Measurements from ENCODE around the gene KRI1.

The KRI1 gene

DNA sequence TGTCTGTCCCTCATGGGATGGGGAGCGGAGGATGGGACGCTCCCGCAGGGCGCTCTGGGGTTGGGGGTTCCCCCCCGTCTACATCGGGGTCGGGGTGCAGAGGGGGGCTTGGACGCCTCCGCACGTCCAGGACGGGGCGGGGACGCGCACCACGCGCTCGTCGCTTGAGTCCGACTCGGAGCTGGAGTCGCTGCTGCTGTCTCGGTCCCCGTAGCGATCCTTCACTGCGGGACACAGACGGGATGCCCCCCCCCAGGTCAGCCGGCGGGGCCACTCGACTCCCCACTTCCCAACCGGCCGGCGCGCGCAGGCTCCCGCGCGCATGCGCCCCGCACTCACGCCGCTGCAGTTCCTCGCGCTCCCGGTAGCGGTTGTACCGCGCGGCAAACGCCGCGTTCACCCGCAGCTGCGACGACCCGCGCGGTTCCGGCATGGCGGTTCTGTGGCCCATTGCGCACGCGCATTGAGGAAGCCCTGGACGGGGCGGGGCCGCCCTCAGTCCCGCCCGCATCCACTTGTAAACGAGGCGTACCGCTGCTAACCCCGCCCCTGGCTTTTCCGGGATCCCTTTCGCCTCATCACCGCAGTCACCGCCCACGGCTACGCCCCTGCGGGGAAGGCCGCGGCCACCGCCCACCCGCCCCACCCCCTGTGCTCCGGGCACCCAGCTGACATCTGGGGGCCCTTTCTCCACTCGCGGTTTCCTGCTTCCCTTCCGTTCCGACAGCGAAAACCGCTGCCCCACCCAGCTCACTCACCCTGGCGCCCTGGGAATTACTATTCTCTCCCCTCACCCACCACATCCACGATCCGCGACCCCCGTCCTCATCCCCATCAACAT lies at the start of gene KRI1:
Gene KRI1, minus strand, starts transcription at position 444 of the 841 bp plus-strand sequence. Its CDS starts 11 bp downstream, at position 433.
- peak; percentile 94 for DNase-seq

GRCh38 chr19:10612499-10613119 lies 46.8 kb upstream of the KRI1 start:
- no peak for DNase-seq

DNA sequence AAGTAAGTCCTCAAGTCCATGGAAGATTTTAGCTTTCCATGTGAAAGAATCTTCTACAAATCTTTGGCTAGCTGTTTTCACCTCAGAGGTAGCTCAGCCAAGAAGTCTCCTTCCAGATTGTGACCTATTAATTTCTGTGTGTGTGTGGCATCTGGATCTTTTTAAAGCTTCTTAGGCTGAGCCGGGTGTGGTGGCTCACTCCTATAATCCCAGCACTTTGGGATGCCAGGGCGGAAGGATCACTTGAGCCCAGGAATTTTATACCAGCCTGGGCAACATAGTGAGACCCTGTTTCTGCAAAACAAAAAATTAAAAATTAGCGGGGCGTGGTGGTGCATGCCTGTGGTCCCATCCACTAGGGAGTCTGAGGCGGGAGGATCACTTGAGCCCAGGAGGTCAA lies 46.1 kb upstream of the KRI1 start:
- no peak for DNase-seq

GRCh38 chr19:10604460-10604980 lies 38.7 kb upstream of the KRI1 start:
- DNase-seq: no peak

DNA sequence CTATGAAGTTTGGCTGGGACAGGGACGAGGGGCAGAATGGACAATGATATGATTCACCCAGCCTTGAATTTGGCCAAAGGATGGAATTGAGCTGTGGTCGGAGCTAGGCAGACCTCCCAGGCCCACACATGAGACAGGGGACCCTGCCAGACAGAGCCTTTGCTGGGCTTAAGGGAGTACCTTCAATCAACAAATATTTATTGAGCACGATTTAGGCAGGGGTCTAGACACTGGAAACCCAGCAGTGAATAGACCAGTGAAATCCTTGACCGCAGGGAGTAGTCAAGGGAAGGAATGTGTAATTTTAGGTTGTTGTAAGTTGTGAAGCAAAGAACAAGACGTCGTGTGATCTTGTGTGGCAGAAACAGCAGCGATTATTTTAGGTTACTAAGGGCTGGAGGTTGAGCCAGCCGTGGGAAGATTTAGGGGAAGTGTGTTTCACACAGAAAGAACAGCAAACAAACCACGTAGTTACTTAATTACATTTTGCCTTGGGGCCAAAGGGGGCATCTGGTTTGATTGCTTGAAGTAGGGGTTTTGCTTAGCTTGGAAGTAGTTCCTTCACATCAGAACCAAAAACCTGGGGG lies 38.2 kb upstream of the KRI1 start:
- DNase-seq: no peak

- DNase-seq: no peak
Observed at GRCh38 chr19:10603084-10603872, 37.5 kb upstream of the KRI1 start.

- DNase-seq: peak; percentile 68
Observed at GRCh38 chr19:10602330-10603083, 36.7 kb upstream of the KRI1 start.

- DNase-seq: no peak
Observed at GRCh38 chr19:10601999-10602329, 36.2 kb upstream of the KRI1 start.

DNA sequence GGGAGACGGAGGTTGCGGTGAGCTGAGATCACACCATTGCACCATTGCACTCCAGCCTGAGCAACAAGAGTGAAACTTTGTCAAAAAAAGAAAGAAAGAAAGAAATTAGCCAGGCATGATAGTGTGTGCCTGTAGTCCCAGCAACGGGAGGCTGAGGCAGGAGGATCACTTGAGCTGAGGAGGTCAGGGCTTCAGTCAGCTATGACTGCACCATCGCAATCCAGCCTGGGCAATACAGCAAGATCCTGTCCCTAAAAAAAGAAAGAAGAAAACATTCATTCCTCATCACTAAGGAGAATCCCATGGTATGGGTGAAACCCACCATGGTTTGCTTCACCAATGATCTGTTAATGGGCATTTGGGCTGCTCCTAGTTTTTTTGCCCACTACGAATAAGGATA lies 34.3 kb upstream of the KRI1 start:
- DNase-seq: no peak

DNA sequence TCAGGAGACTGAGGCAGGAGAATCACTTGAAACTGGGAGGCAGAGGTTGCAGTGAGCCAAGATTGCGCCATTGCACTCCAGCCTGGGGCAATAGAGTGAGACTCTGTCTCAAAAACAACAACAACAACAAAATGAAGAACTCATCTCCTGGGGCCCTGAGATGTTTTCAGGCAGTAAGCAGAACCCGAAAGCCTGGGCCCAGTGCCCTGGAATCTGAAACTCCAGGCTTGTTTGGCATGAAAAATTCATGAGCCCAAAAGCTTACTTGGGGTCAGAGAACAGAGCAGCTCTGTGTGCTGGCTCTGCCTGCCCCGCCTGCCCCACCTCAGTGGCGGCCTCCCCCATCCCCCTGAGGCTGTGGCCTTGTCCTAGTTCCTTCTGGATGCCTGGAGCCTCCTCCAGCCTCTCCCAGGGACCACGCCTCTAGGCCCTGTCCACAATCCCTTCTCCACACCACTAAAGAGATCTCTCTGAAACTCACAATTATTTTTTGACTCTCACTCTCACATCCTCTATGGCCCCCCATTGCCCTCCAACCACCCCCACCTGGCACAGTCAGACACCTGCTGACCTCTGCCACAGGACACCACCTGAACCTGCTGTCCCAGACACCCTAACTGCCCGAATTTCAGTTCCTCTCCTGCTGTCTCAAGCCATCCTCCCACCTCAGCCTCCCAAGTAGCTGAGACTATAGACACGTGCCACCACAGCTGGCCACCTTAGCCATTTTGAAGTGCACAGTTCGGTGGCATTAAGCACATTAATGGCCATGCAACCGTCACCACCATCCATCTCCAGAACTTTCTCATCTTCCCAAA lies 28.2 kb upstream of the KRI1 start:
- no peak for DNase-seq

DNA sequence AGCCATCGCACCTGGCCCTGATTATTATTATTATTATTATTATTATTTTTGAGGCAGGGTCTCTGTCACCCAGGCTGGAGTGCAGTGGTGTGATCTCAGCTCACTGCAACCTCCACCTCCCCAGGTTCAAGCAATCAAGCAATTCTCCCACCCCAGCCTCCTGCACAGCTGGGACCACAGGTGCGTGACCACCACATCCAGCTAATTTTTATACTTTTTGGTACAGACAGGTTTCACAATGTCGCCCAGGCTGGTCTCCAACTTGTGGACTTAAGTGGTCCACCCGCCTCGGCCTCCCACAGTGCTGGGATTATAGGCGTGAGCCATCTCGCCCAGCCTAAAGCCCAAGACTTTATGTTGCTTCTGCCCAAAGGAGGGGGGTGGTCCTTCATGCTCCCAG lies 27.3 kb upstream of the KRI1 start:
- DNase-seq: no peak

GRCh38 chr19:10587839-10588150 lies 22.0 kb upstream of the KRI1 start:
- no peak for DNase-seq

- peak; percentile 59 for DNase-seq
Observed at GRCh38 chr19:10587022-10587838, 21.4 kb upstream of the KRI1 start, which contains the start of gene AP1M2. Gene AP1M2 (minus strand): TSS chr19:10587312. CDS start chr19:10587231, 81 bp downstream.

DNA sequence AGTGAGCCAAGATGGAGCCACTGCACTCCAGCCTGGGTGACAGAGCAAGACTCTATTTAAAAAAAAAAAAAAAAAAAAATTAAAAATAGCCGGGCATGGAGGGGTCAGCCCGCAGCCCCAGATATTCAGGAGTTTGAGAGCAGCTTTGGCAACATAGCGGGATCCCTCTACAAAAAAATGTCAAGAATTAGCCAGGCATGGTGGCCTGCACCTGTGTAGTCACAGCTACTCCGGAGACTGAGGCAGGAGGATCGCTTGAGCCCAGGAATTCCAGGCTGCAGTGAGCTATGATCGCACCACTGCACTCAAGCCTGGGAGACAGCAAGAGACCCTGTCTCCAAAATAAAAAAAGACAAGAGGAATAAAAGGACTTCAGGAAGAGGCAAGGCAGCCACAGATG lies 20.6 kb upstream of the KRI1 start:
- no peak for DNase-seq

- no peak for DNase-seq
Observed at GRCh38 chr19:10583036-10583776, 17.4 kb upstream of the KRI1 start.

DNA sequence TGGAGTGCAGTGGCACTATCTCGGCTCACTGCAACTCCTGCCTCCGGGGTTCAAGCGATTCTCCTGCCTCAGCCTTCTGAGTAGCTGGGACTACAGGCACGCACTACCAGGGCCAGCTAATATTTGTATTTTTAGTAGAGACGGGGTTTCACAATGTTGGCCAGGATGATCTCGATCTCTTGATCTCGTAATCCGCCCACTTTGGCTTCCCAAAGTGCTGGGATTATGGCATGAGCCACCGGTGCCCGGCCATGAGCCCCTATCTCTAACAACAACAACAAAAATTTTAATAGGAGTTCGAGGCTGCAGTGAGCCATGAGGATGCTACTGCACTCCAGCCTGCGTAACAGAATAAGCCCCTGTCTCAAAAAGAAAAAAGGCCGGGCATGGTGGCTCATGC lies 16.3 kb upstream of the KRI1 start:
- no peak for DNase-seq

DNA sequence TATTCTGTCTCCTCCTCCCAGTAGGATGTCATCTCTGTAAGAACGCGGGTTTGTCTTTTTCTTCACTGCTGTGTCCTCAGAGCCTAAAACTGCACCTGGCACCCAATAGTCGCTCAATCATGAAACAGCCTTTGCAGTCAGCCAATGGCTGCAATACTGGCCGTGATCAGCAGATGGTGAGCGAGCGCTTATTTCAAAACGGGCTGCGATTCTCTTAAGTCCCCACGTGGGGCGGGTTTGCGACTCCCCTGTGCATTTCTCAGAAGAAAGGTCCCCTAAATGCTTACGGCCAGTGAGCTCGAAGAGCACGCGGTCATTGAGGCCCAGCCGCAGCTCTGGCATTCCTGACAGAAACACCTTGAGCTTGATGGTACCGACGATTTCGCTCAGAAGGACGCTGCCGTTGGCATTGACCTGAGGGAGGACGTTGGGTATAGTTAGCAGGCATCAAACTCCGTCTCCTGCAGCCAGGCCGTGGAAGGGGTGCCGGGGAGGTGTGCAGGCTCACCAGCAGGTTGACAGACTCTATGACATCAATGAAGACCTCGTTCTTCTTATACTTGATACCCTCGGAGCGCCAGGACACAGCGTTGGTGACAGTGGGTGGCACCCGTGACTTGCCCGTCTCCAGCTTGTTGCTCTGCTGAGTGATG lies 15.3 kb upstream of the KRI1 start:
- DNase-seq: peak; percentile 92

GRCh38 chr19:10577951-10578350 lies 12.1 kb upstream of the KRI1 start:
- no peak for DNase-seq

GRCh38 chr19:10575011-10575716 lies 9.4 kb upstream of the KRI1 start:
- no peak for DNase-seq
